NB4 (cell line): ENCODE measurements around the gene NEURL2.
"Not testable (repeated sequence)": the region's sequence is repeated elsewhere in the genome, so short reads cannot be mapped to it uniquely, and the experiment has no call there.

Experiments
- DNase-seq: peaks from one replicate; pipeline ENCODE4 v3.0.0; 2010; ENCODE audit warnings: low read depth
- H3K4me3 ChIP-seq: one replicate; pipeline ENCODE4 v1.5.1; 2011; ENCODE audit warnings: mild to moderate bottlenecking, low read depth, low read length, moderate library complexity
- CTCF ChIP-seq: IDR thresholded peaks from one replicate; pipeline ENCODE4 v1.5.1; 2012; ENCODE audit warnings: low read depth, low read length
- MAX ChIP-seq: IDR thresholded peaks from 2 replicates; pipeline ENCODE4 v1.6.1; 2011; ENCODE audit warnings: low read depth, low read length
- MYC ChIP-seq: IDR thresholded peaks from 2 replicates; pipeline ENCODE4 v1.6.1; 2011; ENCODE audit warnings: low read depth, low read length
- POLR2A ChIP-seq: IDR thresholded peaks from 2 replicates; pipeline ENCODE4 v1.6.1; 2011; ENCODE audit warnings: mild to moderate bottlenecking; ENCODE audit not compliant: insufficient read length; ENCODE audit errors: extremely low read depth

NEURL2 gene

GRCh38 chr20:45902199-45902701 lies 11.2 kb upstream of the NEURL2 start:
- no peak overlapping the region for H3K4me3 ChIP-seq
- TF ChIP-seq CTCF (no peak), POLR2A (no peak)
- no peak for DNase-seq

- DNase-seq, H3K4me3 ChIP-seq: not testable (repeated sequence)
These were observed 10.3 kb upstream of the NEURL2 start for GRCh38 chr20:45901332-45901731.

- H3K4me3 ChIP-seq, result no peak overlapping the region
These were observed 8.2 kb upstream of the NEURL2 start for GRCh38 chr20:45899046-45899835.

GRCh38 chr20:45898285-45898684 lies 7.3 kb upstream of the NEURL2 start:
- no peak for DNase-seq
- TF ChIP-seq MAX, result no peak
- no peak for TF ChIP-seq MYC
- TF ChIP-seq CTCF, result no peak
- TF ChIP-seq POLR2A, result no peak
- no peak overlapping the region for H3K4me3 ChIP-seq

More at GRCh38 chr20:45899046-45899835, 8.2 kb upstream of the NEURL2 start:
- DNase-seq, result no peak
- TF ChIP-seq POLR2A, result no peak

- H3K4me3 ChIP-seq, result no peak overlapping the region
- DNase-seq, result no peak
- TF ChIP-seq MYC (no peak), POLR2A (no peak), CTCF (no peak), MAX (no peak)
These were observed 6.7 kb upstream of the NEURL2 start for GRCh38 chr20:45897692-45898091.

- no peak overlapping the region for H3K4me3 ChIP-seq
- no peak for DNase-seq
- no peak for TF ChIP-seq POLR2A
- TF ChIP-seq MYC, result no peak
- TF ChIP-seq CTCF, result no peak
- no peak for TF ChIP-seq MAX
These were observed 6.3 kb upstream of the NEURL2 start for GRCh38 chr20:45897289-45897688.

GRCh38 chr20:45896641-45897161 lies 5.7 kb upstream of the NEURL2 start:
- DNase-seq, result no peak
- H3K4me3 ChIP-seq, result no peak overlapping the region
- TF ChIP-seq MYC (no peak), MAX (no peak), CTCF (no peak), POLR2A (no peak)
